Osteoblast (primary cell): ENCODE data around the gene SPATA13. TPM values are rescaled to one million over a fixed set of nuclear protein-coding genes. Genes with fewer than 3 reads are reported as not detected.

Experiments used
- DNase-seq: peaks from one replicate; pipeline ENCODE4 v3.0.0; 2011; ENCODE audit warnings: low spot score, mixed read lengths; ENCODE audit not compliant: insufficient read length; ENCODE audit errors: missing footprints
- H2AFZ ChIP-seq: 2 replicates; pipeline ENCODE4 v1.6.0; 2011; ENCODE audit warnings: mild to moderate bottlenecking, low read length
- H3K27ac ChIP-seq: 2 replicates; pipeline ENCODE4 v1.5.1; 2011; ENCODE audit warnings: mild to moderate bottlenecking, low read depth, low read length, moderate library complexity
- H3K27me3 ChIP-seq: 2 replicates; pipeline ENCODE4 v1.6.0; 2012; ENCODE audit warnings: mild to moderate bottlenecking, control low read depth, inconsistent platforms, low read length, moderate library complexity; ENCODE audit not compliant: insufficient read depth
- H3K36me3 ChIP-seq: 2 replicates; pipeline ENCODE4 v1.5.1; 2011; ENCODE audit warnings: mild to moderate bottlenecking, low read length, control low read depth, moderate library complexity; ENCODE audit not compliant: insufficient read depth
- H3K4me1 ChIP-seq: 2 replicates; pipeline ENCODE4 v1.5.1; 2011; ENCODE audit warnings: mild to moderate bottlenecking, low read length, control low read depth, moderate library complexity; ENCODE audit not compliant: insufficient read depth
- H3K4me2 ChIP-seq: 2 replicates; pipeline ENCODE4 v1.6.0; 2011; ENCODE audit warnings: mild to moderate bottlenecking, low read length; ENCODE audit not compliant: insufficient read depth
- H3K4me3 ChIP-seq: fragments of 200-600 bp; sonication (generic); 3 replicates; pipeline ENCODE4 v1.5.1; 2012; ENCODE audit warnings: mild to moderate bottlenecking, low read length, inconsistent platforms; ENCODE audit not compliant: insufficient read depth
- H3K79me2 ChIP-seq: 2 replicates; pipeline ENCODE4 v1.6.0; 2012; ENCODE audit warnings: mild to moderate bottlenecking, low read length, control low read depth, inconsistent platforms; ENCODE audit not compliant: insufficient read depth
- H3K9me3 ChIP-seq: 2 replicates; pipeline ENCODE4 v1.5.1; 2011; ENCODE audit warnings: low read depth, low read length, control low read depth
- H4K20me1 ChIP-seq: 2 replicates; pipeline ENCODE4 v1.6.0; 2012; ENCODE audit warnings: mild to moderate bottlenecking, low read length, control low read depth; ENCODE audit not compliant: insufficient read depth
- total RNA-seq: library from RNA; depleted of rRNA; stranded (reverse); fragments of >200 nt; gene quantifications from 2 replicates; pipeline ENCODE4 v1.2.3, GENCODE V29; 2012
- TF ChIP-seq, protein P1 (sequence below): IDR thresholded peaks from 2 replicates; pipeline ENCODE4 v1.5.1; 2011; ENCODE audit warnings: mild to moderate bottlenecking, low read depth, low read length, moderate library complexity; ENCODE audit errors: extremely low read depth

The SPATA13 gene
- total RNA-seq, 1 donor = 40.2 TPM

DNA sequence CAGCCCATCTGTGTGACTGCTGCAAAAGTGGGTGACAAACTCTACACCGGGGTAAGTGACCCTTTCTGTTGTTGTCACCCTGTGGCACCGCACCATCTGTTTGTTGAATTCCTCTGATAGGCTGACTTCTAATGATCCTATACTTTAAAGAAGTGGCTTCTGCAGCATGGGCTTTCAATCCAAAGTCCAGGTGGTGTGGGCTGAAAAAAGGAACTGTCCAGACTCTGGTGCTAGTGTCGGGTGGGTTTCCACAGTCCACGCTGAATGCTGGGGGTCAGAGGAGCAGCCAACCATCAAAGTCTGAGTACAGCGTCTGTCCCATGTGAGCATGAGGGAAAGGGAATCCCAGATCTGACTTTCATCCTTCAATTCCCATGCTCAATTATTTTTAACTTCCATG lies 31.6 kb upstream of the SPATA13 start:
- H2AFZ ChIP-seq = no peak overlapping the region
- H3K4me3 ChIP-seq = no peak overlapping the region
- peaks cover under 1% of the 10 kb centered on the region for H4K20me1 ChIP-seq
- no peaks in the 10 kb centered on the region for H3K4me1 ChIP-seq
- peaks cover 4% of the 10 kb centered on the region for H3K9me3 ChIP-seq
- H3K27me3 ChIP-seq = peaks cover 3% of the 10 kb centered on the region
- TF ChIP-seq, protein P1, sequence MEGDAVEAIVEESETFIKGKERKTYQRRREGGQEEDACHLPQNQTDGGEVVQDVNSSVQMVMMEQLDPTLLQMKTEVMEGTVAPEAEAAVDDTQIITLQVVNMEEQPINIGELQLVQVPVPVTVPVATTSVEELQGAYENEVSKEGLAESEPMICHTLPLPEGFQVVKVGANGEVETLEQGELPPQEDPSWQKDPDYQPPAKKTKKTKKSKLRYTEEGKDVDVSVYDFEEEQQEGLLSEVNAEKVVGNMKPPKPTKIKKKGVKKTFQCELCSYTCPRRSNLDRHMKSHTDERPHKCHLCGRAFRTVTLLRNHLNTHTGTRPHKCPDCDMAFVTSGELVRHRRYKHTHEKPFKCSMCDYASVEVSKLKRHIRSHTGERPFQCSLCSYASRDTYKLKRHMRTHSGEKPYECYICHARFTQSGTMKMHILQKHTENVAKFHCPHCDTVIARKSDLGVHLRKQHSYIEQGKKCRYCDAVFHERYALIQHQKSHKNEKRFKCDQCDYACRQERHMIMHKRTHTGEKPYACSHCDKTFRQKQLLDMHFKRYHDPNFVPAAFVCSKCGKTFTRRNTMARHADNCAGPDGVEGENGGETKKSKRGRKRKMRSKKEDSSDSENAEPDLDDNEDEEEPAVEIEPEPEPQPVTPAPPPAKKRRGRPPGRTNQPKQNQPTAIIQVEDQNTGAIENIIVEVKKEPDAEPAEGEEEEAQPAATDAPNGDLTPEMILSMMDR = no peak
- no peak overlapping the region for H3K27ac ChIP-seq
- no peak overlapping the region for H3K4me2 ChIP-seq
- DNase-seq = no peak
- H3K36me3 ChIP-seq = no peaks in the 10 kb centered on the region
- no peaks in the 10 kb centered on the region for H3K79me2 ChIP-seq

DNA sequence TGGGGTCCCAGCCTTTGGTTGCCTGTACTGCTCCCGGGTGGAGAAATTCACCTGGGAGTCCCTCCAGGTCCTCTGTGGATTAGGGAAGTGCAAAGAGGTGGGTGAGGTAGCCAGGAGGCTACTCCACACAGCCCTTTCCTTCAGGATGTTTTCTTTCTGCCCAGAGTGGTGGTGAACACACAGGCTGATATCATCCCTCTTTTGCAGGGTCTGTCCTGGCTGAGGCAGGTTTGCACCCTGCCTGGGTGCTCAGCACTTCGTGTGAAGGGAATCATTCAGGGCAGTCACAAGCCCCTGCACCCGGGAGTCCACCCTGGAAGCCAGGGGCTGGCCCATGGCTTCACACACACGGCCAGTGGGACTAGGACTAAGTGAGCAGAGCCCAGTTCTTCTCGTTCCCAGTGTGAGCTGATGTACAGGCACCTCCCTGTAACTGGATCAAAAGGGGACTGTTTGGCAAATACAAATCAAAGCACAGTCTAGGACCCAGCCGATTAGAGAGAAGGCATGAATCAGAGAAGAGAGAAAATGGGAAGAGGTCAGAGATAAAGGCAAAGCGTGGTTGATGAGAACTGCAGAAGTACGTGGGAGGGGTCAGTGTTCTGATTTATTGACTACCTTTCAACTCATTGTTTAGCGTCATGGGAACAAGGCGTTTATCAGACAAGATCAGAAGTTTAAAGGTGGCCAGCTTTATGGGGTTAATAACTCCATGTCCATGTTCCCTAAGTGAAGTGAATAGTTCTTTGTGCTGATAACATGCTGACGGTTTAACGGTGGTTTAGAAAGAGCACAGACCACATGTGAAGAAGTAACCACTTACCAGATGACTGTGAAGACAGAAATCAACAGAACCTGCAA lies 30.4 kb upstream of the SPATA13 start:
- H3K4me2 ChIP-seq = no peak overlapping the region
- H3K9me3 ChIP-seq = peaks cover 4% of the 10 kb centered on the region
- no peak for DNase-seq
- H4K20me1 ChIP-seq = no peaks in the 10 kb centered on the region
- no peak overlapping the region for H3K4me3 ChIP-seq
- no peaks in the 10 kb centered on the region for H3K4me1 ChIP-seq
- no peak overlapping the region for H3K27ac ChIP-seq
- peaks cover 2% of the 10 kb centered on the region for H3K27me3 ChIP-seq
- H2AFZ ChIP-seq = no peak overlapping the region
- no peaks in the 10 kb centered on the region for H3K36me3 ChIP-seq
- TF ChIP-seq, protein P1 = no peak
- no peaks in the 10 kb centered on the region for H3K79me2 ChIP-seq

DNA sequence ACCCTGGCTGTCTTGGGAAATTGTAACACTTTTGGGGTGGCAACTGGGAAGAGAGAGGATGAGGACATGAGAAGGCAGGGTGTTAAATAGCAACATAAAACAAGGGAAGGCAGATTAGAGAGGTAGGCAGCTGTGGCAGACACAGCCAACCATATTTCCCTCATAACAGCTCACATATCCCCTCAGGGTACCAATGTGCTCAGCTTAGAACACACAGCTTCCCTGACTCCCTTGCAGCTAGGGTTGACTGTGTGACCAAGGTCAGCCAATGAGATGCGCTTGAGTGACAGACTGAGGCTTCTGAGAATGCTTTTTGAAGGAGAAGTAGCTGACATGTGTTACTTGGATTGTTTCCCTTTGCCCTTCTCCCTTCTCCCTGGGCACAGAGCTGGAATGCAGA lies 28.8 kb upstream of the SPATA13 start:
- peaks cover 4% of the 10 kb centered on the region for H3K9me3 ChIP-seq
- no peak overlapping the region for H3K4me2 ChIP-seq
- H3K4me3 ChIP-seq = no peak overlapping the region
- H3K79me2 ChIP-seq = no peaks in the 10 kb centered on the region
- H3K27me3 ChIP-seq = peaks cover 2% of the 10 kb centered on the region
- no peak overlapping the region for H2AFZ ChIP-seq
- H4K20me1 ChIP-seq = no peaks in the 10 kb centered on the region
- no peaks in the 10 kb centered on the region for H3K36me3 ChIP-seq
- DNase-seq = no peak
- TF ChIP-seq, protein P1 = no peak
- H3K4me1 ChIP-seq = no peaks in the 10 kb centered on the region
- H3K27ac ChIP-seq = no peak overlapping the region

DNA sequence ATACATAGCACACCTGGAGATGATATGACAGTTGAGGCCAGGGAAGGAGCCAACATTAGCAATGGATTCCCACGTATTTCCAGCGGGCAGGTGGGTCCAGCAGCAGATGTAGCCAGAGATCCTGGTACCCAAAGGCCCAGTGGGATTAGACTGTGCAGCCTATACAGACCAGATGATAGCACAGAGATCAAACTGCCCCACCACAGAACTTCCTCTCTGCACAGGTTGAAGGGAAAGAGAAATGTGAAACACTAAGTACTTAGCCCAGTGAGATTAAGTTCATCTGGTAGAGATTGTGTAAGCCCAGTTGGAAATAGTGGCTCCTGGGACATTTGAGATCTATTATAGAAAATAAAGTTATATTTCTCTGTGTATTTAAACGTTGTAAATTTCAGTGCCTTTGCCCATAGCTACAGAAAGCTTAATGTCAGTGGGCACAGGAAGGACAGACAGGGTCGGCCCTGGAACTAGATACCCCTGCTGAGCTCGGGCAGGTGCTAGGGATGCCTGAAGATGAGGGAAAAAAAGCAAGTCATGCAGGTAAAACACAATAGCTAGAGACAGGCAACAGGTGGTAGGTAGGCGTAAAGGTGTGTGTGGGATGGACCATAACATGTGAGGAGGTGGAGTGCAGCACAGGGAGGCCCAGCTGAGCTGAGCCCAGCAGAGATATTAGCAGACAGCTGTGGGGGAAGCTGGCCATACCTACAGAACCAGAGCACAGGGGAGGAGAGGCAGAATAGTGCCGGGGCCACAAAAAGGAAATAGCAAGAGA lies 27.3 kb upstream of the SPATA13 start:
- Histone ChIP-seq H3K4me1 (no peaks in the 10 kb centered on the region), H3K27ac (no peak overlapping the region), H3K4me3 (no peak overlapping the region), H4K20me1 (no peaks in the 10 kb centered on the region), H3K36me3 (no peaks in the 10 kb centered on the region), H3K9me3 (peaks cover 4% of the 10 kb centered on the region), H3K4me2 (no peak overlapping the region), H3K27me3 (peaks cover 2% of the 10 kb centered on the region), H3K79me2 (no peaks in the 10 kb centered on the region), H2AFZ (no peak overlapping the region)
- TF ChIP-seq, protein P1 = no peak
- DNase-seq = no peak
